Embryonic facial prominence (tissue), 1 donor: ENCODE measurements around the gene NUMBL.
"Not testable (repeated sequence)": the region's sequence is repeated elsewhere in the genome, so short reads cannot be mapped to it uniquely, and the experiment has no call there.

ENCODE experiments used
- DNase-seq: peaks from one replicate; pipeline ENCODE4 v3.0.0-alpha.2; 2016; ENCODE audit errors: extremely low spot score

NUMBL gene

DNA sequence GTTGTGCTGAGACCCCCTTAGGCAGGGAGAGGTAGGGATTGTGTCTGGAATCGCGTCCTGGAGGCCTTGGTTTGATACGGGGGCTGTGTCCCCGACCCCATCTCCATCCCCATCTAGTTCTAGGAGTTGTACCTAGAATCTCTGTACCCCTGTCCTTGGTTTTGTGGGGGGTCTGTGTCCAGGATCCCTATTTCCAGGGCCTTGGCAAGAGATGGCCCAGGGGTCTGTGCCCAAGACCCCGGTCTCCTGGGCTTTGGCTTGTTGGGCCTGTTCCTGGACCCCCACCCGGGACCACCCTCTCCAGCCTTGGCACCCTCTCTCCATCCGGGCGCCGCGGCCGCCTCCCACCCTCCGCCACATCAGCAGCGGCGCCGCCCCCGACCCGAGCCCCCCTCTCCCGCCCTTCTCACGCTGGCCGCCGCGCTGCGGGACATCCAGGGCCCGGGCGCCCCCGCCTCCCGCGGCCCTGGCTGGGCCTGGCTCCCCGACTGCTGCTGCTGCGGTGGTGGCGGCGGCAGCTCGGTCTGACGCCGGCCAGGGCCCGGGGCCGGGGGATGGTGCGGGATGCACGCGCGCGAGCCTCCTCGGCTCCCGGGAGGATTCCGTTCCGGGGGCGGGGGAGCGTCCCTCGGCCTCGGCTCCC is at the start of gene NUMBL:
Gene NUMBL (minus strand): TSS at position 602 of the 643 bp plus-strand sequence. CDS start 168 bp downstream, at position 434.
- no peak for DNase-seq

DNA sequence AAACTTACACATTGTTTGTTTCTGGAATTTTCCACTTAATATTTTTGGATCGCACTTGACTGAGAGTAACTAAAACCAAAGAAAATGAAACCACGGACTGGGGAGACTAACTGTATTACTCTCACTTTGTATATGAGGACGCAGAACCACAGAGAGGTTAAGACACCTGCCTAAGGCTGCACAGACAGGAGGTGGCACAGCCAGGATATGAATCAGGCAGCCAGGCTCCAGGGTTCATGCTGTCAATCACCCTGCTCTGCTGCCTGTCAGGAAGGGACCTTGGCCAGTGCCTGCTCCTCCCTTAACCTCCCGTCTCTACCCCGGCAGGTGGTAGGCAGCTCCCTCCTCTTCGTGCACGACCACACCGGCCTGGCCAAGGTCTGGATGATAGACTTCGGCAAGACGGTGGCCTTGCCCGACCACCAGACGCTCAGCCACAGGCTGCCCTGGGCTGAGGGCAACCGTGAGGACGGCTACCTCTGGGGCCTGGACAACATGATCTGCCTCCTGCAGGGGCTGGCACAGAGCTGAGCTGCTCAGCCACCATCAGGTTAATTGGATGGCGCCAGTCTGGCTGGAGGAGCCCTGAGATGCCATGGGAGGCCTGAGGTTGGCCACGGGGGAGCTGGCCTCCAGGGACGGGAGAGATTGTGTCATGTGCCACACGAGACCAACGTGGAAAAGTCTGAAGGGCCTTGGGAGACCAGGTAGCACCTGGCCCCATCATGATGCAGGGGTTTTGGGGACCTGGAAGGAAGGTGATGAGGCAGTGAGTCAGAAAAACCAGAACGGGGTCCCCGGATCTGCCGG is 48.8 kb upstream of the NUMBL start:
- DNase-seq = no peak

DNA sequence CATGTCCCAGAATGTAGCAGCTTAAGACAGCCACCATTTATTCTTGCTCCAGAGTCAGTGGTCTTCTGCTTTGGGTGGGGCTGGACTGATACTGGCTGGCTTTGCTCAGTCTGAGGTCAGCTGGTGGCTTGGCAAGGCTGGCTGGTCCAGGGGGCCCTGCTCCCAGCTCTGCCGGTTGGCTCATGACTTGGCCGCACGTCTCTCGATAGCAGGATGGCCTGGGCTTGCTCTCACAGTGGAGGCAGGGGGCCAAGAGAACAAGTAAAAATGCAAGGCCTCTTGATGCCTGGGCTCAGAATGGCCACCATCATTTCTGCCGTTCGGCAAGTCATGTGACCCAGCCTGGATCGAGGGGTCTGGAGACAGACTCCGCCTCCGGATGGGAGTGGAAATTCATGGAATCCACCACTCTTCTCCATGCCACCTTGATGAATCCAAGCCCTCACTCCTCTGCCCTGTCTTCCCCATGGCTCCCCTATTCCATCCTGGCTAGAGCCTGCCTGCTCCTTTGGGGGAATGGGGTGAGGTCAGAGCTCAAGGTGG is 46.7 kb upstream of the NUMBL start:
- DNase-seq = no peak

DNA sequence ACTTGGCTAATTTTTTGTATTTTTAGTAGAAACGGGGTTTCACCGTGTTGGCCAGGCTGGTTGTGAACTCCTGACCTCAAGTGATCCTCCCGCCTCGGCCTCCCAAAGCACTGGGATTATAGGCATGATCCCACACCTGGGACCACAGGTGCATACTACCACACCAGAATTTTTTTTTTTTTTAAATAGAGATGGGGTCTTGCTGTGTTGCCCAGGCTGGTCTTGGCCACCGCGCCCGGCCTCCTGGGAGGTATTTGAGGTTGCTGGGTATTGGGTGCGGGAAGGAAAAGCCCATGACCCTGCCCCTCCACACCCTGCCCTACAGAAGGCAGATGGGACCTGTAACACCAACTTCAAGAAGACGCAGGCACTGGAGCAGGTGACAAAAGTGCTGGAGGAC is 46.2 kb upstream of the NUMBL start:
- no peak for DNase-seq

DNA sequence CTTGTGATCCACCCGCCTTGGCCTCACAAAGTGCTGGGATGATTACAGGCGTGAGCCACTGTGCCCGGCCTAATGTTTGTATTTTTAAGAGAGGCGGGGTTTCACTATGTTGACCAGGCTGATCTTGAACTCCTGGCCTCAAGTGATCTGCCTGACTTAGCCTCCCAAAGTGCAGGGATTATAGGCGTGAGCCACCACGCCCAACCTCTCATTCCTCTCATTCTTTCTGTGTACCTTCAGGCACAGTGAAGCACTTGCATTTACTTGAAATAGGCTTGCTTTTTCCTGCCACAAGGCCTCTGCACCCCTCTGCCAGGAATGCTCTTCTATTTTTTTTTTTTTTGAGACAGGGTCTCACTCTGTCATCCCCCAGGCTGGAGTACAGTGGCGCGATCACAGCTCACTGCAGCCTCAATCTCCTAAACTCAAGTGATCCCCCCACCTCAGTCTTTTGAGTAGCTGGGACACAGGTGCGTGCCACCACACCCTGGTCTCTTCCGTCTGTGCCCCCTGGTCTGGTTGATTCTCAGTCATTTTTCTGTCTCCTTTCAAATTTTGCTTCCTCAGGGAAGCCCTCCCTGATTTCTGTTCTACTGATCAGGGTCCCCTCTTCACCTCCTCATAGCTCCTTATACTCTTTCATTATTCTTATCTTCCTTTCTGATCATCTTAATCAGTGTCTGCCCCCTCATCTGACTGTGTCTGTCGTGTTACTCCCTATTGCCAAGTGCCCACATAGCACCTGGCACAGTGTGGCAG is 44.7 kb upstream of the NUMBL start:
- DNase-seq = no peak

DNA sequence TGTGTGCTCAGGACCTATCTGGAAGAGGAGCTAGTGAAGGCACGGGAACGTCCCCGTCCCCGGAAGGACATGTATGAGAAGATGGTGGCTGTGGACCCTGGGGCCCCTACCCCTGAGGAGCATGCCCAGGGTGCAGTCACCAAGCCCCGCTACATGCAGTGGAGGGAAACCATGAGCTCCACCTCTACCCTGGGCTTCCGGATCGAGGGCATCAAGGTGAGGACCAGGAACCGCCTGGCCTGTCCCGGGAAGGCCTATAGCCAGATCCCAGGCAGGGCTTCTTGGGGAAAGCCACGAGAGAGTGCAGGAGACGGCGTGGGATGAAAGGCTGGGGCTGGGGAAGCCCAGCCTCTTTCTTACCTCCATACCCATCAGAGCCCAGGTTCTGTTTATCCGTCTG is 42.7 kb upstream of the NUMBL start:
- DNase-seq = no peak

DNA sequence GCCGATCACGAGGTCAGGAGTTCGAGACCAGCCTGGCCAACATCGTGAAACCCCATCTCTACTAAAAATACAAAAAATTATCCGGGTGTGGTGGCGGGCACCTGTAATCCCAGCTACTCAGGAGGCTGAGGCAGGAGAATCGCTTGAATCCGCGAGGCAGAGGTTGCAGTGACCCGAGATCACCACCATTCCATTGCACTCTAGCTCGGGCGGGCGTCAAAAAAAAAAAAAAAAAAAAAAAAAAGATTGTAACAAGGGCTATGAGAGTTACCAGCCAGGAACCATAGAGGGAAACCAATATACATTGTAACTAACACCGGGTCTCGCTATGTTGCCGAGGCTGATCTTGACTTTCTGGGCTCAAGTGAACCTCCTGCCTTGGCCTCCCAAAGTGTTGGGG is 41.9 kb upstream of the NUMBL start:
- not testable (repeated sequence) for DNase-seq

DNA sequence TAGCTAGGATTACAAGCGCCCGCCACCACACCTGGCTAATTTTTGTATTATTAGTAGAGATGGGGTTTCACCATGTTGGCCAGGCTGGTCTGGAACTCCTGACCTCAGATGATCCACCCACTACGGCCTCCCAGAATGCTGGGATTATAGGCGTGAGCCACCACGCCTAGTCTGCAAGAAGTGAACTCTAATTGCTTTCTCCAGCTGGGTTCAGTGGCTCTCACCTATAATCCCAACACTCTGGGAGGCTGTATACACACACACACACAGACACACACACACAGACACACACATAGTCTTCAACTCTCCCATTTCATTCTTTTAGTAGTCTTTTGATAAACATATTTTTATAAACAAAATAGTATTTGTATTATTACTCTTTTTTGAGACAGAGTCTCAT is 39.6 kb upstream of the NUMBL start:
- not testable (repeated sequence) for DNase-seq

DNA sequence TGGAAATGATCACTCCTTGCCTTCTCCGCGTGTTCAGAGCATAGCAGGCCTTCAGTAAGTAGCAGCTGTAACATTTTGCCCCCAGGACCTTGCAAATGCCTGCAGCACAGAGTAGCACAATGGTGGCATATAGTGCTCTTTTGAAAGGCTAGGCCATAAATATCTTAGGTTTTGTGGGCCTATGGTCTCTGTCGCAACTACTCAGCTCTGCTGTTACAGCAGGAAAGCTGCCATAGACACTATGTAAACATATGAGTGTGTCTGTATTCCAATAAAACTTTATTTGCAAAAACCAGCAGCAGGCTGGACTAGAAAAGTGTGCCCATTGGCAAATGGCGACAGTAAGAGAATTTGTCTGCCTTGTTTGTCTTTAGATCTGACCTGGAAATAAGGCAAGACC is 35.8 kb upstream of the NUMBL start:
- no peak for DNase-seq

DNA sequence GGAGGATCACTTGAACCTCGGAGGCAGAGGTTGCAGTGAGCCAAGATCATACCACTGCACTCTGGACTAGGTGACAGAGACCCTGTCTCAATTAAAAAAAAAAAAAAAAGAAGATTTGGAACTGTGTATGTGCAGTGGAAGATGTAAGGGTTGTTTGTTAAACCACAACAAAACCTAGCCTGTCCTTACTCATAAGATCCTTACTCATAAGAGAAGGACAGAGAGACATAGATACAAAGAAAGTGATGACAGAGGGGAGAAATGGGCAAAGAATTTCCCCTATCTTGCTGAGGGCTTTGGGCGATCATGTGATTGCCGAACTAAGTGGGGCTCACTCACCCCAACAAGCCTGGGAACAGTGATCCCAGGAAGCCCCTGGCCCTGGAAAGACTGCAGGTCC is 34.4 kb upstream of the NUMBL start:
- DNase-seq = no peak

DNA sequence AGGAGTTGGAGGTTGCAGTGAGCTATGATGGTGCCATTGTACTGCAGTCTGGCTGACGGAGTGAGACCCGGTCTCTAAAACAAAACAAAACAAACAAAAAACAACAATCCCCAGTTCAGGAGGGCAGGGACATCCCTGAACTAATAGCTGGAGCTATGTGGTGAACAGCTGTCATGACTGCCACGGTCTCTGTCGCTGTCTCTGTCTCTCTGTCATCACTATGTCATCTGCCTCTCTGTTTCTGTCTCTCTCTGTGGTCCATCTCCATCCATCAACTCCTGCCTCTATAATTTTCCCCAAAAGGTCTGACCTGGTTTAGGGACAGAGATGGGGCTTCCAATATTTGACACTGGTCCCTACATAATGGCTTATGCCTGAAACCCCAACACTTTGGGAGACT is 33.9 kb upstream of the NUMBL start:
- DNase-seq = no peak

DNA sequence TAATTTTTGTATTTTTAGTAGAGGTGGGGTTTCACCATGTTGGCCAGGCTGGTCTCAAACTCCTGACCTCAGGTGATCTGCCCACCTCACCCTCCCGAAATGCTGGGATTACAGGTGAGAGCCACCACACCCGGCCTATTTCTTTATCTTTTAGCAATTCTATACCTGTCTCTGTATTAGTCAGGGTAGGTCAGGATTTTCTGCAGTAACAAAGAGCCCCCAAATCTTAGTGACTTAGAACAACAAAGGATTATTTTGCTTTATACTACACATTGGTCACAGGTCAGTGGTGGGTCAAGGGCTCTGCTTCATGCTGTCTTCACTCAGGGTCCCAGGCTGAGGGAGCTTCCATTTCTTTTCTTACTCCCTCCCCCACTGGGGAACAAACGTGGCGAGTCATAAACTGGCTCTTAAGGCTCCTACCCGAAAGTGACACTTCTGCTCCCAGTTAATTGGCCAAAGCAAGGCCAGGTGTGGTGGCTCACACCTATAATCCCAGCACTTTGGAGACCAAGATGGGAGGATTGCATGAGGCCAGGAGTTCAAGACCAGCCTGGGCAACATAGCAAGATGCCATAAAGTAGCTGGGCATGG is 33.3 kb upstream of the NUMBL start:
- DNase-seq = no peak

DNA sequence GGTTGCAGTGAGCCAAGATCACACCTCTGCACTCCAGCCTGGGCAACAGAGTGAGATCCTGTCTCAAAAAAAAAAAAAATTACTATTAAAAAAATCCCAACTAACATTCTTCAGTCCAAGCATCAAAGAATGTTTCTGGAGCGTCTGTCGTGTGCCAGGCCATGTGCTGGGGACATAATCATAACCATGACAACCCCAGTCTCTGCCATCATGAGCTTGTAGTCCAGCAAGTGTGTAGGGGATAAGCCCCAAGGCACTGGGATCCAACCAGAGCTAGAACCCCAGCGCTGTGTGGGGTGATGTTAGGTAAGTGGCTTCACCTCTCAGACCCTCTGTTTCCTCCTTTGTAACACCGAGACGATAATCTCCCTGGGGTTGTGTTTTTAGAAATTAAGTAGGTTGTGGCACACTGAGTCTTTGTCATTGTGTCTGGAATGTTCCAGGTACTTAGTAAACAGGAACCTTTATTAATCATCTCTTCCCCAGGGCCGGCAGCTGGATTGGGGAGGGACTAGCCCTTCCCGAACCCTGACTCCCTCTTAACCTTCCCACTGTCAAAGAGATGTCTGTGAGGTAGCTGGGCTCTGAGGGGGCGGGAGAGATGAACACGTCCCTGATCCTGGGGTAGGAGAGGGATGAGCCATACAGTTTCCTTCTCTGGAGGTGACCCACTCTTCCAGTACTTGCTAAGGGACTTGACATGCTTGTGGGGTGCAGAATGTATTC is 31.6 kb upstream of the NUMBL start:
- DNase-seq = no peak

DNA sequence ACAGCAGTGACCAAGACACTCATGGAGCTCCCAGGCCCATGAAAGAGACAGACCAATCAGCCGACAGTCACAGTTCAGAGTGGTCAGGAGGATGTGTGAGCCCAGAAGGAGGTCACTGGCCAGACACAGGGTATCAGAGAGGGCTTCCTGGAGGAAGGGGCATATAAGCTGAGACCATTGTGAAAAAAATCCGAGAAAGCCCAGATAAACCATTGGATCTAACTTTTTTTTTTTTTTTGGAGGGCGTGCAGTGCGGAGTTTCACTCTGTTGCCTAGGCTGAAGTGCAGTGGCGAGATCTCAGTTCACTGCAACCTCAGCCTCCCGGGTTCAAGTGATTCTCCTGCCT is 30.7 kb upstream of the NUMBL start:
- DNase-seq = no peak

DNA sequence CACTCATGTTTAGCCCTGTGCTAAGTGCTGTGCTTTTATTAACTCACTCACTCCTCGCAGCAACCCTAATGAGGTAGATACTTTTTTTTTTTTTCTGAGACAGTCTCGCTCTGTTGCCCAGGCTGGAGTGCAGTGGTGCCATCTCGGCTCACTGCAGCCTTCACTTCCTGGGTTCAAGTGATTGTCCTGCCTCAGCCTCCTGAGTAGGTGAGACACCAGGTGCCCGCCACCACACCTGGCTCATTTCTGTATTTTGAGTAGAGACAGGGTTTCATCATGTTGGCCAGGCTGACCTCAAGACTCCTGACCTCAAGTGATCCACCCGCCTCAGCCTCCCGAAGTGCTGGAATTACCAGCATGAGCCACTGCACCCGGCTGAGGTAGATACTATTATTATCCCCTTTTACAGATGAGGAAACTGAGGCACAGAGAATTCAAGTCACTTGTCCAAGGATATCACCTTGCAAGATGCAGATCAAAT is 29.0 kb upstream of the NUMBL start:
- no peak for DNase-seq

DNA sequence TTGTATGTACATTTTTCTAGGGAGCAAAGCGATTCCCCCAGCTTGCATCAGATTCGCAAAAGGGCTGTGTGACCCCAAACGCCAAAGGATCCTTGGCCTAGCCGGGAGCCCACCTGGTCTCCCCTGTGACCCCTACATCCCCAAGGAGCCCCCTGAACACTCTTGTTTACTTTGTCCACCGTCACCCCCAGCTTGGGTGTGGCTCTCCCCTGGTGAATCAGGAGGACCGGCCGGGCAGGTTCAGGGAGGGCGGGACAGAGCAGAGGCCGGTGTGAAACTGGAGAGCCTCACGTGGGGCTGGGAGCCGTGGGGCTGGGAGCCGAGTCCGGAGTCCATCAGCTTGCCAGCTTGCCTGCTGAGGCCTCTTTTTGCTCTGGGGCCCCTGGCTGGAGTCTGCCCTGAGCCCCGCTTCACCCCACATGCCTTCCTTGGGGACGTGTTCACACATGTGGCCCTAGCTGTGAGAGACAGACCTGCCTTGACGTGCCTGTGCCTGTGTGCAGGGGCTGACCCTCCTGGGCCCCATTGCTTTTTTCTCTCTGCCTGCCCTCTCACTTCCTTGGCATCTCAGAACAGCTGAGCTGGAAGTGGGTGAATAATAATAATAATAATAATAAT is 28.4 kb upstream of the NUMBL start:
- DNase-seq = no peak

DNA sequence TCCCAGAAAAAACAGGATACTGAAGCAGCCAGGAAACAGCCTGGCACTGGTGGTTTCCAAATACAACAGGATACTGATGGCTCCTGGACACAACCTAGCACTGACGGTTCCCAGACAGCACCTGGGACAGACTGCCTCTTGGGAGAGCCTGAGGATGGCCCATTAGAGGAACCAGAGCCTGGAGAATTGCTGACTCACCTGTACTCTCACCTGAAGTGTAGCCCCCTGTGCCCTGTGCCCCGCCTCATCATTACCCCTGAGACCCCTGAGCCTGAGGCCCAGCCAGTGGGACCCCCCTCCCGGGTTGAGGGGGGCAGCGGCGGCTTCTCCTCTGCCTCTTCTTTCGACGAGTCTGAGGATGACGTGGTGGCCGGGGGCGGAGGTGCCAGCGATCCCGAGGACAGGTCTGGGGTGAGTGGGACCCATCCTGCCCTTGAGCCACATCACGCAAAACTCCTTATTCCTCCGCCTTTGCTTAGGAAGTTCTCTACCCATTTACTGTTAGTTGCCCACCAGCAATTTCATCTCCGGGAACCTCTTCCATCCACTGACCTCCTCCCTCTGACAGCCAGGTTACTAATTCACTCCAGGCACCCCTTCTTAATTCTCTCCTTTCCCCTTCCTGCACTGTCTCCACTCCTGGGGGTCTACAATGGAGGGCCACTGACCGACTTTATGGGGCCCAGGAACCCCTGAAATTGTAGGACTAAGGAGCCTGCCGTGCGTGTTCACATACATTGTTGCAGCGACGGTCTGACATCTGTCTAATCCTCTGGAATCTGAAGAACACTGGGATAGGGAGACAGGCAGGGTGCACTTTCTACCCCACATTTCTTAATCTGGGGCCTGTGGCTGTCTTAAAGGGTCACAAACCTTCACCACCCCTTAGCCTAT is 27.7 kb upstream of the NUMBL start:
- no peak for DNase-seq

DNA sequence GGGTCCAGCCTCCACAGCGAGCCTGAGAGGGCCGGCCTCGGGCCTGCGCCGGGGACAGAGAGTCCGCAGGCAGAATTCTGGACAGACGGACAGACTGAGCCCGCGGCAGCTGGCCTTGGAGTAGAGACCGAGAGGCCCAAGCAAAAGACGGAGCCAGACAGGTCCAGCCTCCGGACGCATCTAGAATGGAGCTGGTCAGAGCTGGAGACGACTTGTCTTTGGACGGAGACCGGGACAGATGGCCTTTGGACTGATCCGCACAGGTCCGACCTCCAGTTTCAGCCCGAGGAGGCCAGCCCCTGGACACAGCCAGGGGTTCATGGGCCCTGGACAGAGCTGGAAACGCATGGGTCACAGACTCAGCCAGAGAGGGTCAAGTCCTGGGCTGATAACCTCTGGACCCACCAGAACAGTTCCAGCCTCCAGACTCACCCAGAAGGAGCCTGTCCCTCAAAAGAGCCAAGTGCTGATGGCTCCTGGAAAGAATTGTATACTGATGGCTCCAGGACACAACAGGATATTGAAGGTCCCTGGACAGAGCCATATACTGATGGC is 27.0 kb upstream of the NUMBL start:
- DNase-seq = no peak

DNA sequence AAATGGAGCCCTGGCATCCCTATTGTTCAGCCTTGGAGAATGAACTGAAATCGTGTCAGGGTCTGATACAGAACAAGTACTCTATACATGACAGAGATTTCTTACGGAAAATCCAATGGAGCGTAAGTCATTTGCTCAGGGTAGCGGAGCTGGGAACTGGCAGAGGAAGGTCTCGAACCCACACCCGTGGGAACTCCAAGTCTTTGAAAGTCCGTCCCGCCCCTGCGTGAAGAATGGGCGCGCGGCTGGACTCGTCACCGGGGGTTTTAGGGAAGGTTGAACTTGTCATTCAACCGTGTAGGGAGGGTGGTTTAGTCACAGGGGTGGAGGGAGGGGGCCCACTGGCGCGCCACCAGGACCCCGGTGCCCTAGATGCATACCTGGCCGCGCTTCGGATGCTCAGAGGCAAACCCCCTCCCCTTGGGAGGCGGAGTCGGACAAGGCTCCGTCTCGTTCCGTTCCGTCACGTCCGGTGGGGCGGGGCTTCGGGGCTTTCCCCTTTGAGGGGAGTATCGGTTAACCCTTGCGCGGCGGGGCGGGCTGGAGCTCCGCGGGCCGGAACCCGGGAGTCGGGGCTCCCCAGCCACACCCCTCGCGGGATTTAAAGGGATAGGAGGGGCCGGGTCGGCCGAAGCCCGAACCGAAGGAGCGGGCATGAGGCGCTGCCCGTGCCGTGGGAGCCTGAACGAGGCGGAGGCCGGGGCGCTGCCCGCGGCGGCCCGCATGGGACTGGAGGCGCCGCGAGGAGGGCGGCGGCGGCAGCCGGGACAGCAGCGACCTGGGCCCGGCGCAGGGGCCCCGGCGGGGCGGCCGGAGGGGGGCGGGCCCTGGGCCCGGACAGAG is 26.3 kb upstream of the NUMBL start, which contains the start of the genes COQ8B and ITPKC:
Gene COQ8B (minus strand): TSS at position 405 of the 843 bp plus-strand sequence. CDS start 2,254 bp downstream, outside the sequence.
Gene ITPKC (plus strand): TSS at position 631 of the 843 bp plus-strand sequence. CDS start 24 bp downstream, at position 655.
- DNase-seq = peak; percentile 95
